ENCODE data around the gene GABRB2.

GABRB2 gene

DNA sequence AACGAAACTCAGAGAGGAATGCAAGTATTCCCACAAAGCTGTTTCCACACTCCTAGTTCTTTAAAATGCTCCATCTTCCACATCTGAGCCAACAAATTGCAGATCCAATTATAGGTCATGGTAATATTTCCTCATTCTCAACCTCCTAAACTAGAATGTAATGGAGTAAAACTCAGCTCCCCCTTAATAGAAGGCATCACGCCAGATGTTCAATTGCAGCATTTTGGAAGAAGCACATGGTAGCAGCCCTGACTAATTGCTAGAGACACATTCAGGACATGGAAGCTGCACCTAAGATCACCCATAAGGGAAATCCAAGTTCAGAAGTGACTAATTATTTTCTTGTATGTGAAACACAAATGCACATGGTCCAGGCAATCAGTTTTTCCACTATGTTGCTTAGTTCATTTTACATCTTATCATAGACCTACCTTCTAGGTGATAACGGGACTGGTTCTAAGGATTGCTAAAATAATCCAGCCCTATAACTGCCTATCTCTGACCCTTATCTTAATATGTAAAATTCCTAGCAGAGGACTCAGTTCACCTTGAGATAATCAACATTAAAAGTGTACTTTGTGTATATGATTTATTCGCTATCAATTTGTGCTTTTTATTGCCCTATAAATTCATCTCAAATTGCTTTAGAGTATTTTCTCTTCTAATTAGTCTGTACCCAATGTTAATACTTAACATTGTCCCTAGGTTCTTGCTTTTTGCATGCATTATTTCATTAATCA lies 75.1 kb downstream of the GABRB2 start:
- no peak for DNase-seq

DNA sequence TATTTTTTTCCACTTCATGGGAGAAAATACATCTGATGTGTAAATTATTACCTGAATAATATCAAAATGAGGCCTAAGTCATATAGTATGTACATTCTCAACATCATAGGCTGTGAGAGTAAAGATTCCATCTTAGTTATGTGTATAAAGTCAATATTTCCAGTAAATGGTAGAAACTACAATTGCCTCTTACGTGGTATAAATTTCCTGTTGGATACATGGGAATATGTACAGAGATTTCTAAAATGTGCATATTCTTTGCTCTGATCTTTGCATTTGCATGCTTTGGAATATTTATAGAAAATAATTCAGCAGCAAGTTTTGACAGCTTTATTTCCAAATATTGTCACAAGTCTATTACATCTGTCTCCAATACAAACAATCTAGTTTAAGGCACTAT lies 78.8 kb downstream of the GABRB2 start:
- no peak for DNase-seq

DNA sequence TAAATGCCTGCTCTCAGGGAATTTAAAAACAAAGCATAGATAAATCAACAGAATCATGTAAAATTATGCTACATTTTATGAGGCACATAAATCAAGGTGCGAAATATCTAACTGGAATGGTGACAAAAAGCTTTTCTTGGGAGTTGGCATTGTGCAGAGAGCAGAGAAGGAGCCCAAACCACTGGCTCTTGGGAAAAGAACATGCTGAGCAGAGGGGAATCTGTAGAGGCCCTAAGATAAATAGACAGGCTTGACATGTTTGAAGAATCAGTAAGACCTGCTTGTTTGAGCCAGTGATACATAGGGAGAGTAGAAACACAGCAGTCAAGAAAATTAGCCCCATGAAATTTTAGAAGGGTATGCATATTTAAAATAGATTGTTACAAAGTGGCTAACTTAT lies 85.8 kb downstream of the GABRB2 start:
- DNase-seq = no peak

DNA sequence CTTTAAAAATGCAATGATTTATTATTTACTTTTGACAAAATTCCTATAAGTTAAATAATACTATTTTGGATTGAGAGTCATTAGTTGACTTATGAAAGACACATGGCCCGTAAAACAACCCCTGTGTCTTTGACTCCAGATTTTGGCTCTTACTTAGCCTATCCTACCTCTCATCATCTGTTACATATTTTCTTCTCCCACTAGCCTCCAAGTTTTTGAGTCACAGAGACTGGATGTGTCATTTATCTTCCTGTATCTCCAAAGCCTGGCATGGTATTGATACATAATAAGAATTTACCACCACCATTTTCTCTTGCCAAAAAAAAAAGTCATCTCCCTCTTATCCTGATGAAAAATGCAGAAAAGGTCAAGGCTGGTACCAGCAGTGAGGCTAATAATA lies 99.9 kb downstream of the GABRB2 start:
- DNase-seq = no peak

DNA sequence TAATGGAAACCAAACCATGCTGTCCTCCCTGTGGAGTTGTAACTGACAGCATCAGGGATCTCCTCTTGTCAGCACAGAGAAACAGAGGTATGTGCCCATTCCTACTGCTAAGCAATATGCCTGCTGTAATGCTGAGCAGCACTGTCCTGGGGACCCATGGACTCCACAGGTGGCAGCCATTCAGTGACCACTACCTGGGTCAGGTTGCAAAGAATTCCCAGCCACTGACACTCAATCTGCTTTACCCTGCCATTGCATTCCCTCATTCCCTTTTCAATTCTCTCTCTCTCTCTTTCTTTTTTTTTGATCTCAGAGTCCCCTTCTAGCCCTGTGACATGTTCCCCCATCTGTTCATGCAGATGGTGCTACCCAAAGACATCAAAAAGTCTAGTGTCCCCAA lies 104.1 kb downstream of the GABRB2 start:
- no peak for DNase-seq

DNA sequence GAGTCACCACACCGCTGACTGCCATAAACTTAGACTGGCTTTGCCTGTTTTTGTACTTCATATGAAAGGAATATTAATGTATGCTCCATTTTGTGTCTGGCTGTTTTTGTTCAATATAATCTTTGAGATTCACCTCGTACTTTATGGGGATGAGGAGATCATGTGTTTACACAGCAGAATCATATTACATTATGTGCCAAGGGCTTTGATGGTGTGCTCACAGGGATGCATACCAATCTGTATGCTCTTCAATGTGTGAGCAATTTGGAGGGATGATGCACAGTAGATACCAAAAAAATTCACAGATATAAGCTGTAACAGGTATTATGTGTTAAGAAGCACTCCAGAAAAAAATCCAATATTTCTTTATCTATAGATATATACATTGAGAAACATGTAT lies 113.7 kb downstream of the GABRB2 start:
- no peak for DNase-seq

DNA sequence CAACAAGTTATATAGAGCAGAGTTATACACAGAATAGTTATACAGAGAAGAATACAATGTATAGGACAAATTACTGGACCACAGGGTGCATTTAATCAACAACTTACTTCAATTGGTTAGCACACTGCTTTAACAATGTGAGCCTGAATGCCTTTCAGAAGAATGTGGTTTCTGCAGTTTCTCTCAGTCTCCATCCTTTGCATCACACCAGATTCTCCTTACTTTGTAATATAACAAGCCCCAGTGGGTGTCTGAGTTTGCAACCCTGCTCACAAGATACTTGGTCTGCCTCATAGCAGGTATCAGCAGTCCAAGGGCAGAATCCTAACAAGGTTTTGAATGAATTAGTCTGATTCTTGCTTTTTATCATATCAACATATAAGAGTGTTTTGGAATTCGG lies 114.6 kb downstream of the GABRB2 start:
- no peak for DNase-seq

DNA sequence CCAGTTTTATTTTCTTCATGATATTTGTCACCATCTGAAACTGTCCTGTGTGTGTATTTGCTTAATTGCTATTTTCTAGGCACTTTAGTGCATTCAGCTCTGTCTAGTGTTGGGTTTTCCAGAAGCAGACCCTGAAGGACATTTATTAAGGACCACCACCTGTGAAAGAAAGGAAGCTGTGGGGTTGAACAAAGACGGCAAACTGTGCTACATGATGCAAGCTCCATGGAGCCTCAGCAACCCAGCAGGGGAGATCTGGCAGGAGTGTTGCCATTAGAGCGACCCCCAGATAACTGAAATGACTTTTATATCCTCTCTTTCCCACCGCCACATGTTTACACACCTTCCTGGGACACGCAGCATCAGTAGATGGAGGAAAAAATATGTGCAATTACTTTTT lies 125.5 kb downstream of the GABRB2 start:
- no peak for DNase-seq

DNA sequence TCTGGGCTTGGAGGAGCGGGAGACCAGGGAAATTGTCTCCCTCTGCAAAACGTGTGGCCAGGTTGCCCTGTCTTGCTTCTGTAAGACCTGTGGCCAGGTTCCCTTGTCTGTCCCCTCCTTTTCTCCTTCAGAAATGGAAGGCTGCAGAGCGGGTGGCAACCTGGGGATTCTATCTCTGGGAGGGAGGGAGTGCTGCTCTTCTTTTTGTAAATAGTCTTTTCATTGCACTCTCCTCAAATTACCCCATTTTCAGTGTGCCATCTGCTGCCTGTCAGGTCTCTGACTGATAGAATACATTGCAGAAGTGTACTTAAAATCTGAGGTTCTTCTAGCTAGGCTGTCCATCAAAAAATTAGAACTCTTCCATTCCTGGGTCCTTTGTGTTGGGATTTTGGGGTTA lies 126.0 kb downstream of the GABRB2 start:
- DNase-seq = no peak

DNA sequence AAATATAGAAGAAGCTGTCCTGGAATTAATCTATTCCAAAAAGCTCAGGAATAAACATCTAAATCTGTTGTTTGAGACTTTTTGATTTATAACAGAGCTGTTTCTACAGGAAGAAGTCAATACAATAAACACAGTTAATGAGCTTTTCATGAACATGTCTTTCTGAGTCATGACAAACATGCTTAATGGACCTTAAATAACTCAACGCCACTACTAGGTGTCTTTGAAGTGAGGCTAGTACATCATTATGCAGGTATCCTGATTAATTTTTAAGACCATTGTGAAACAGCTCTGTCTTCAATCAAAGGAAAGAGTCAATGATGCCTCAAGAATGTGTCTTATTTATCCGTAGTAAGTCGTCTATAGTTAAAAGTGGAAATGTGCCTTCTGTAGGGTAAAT lies 131.6 kb downstream of the GABRB2 start:
- DNase-seq = no peak

DNA sequence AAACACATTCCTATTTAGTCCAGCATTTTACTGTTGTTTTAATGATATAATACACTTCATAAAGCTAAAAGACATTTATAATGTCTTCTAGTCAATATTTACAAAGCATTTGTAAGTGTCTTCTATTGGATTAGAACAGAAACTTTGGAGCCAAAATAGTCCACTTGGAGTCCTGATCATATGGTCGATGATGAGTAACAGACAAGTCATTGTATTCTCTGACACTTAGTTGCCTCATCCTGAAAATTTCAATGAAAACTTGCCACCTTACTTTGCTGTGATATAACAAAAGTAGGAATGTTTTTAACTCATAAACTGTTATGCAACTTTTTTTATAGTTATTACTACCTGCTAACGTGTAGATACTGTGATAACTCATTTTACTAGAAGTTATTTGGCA lies 132.5 kb downstream of the GABRB2 start:
- no peak for DNase-seq

DNA sequence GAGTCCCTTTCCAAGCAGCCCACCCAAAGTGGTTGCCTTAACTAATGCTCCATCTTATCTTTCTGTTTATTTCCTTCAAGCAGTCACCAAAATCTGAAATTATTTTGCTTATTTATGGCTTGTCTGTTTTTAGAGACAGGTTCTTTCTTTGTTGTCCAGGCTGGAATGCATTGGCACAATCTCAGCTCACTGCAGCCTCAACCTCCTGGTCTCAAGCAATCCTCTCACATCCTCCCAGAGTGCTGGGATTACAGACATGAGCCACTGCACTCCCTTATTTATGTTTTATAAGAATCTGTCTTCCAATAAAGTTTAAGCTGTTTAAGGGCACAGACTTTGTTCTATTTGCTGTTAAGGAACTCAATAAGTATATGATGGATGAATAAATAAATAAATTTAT lies 133.7 kb downstream of the GABRB2 start:
- no peak for DNase-seq

DNA sequence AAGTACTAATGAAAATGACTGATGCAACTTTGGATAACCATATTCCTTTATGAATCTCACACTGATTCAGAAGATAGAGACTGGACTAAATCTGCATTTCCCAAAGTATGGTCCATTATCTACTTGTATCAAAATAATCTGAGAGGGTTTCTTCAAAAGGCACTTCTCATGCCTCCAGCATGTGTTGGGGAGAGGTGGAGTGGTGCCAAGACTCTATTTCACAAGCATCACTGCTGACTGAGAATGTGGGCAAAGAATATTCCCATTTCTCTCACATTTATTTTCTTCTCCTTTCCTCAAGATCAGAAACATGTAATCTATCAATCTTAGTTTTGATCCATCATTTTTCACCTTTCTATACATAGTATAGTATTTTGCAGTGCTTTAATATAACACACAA lies 135.4 kb downstream of the GABRB2 start:
- no peak for DNase-seq

DNA sequence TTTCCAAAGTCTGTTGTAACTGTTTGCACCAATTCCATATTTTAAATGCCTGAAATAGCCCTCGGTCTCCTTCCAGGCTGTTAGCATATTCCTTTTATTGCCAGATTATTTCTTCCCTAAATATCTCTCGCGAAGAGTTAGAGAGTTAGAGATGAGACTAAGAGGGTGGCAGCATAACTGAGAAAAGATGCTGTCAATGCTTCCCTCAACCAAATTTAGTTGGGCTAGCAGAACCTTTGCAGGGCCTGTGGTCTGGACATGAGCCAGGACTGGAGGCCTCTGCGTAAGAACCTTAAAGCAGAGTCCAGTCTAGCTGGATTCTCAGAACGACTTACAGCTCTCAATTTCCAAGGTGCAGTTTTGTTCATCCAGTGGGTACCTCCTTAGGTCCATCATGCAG lies 135.9 kb downstream of the GABRB2 start:
- DNase-seq = no peak

DNA sequence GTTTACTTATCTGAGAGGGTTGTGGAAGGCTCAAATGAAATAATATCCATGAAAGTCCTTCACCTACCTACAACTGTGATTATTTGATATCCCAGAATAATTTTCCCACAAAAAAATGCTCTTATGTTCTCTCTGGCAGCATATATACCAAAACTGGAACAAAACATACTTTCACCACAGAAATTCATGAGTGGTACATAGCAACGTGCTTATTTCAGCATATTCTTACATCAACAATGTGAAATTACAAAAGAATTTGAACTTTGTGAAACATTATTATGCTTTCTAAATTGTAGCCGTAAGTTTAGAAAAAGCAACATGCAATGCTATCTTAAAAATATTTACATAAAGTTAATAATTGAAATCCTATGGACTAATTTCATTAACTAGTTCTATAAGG lies 137.1 kb downstream of the GABRB2 start:
- DNase-seq = no peak

DNA sequence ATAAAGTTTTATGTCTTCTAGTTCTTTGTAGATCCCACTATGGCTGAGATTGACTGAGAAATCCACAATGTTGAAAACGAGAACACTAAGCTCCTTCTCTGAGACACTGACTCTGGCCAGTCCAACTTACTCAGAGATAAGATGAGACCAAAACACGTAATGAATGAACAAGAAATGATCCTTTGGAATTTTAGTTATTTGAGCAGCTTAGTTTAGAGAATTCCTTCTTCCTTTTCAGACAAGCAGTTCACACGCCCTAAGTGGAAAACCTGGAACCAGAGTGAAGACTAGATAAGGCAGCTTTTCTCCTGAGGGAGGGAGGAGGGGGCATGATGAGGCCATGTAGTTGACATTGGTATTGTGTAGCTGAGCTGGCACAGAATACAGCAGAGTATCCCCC lies 139.6 kb downstream of the GABRB2 start:
- no peak for DNase-seq

DNA sequence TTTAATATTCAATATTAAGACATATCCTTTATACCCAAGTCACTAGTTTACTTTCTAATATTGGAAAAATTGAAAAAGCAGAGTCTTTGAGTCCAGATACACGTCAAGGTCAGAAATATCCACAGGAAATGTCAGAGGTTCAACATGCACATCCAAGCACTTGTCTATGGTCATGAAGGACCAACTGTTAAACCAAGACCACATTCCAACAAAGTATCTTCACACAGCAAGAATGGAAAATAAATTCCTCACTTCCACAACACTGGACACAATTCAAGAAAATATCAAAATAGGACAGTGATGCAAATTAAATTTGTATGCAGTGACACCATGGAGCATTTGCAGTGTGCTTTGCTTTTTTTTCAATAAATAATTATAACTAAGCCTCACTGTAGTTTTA lies 142.5 kb downstream of the GABRB2 start:
- DNase-seq = no peak

DNA sequence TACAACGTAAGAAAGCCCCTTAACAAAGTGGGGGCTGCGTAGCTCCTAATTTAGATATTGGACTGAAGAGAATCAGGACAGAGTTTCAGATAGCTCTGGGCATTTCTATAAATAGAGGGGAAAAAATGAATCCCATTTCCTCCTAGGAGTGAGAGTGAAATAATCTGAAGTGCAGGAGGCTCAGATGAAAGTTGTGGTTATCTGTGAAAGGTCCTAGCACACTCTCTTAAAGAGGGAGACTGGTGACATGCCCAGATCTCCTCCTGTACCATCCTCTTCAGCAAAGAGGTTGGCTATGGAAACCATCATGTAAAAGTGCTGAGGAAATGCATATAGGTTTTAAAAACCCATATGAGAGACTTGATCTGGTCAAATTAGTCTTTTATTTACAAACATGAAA lies 143.4 kb downstream of the GABRB2 start:
- DNase-seq = no peak

DNA sequence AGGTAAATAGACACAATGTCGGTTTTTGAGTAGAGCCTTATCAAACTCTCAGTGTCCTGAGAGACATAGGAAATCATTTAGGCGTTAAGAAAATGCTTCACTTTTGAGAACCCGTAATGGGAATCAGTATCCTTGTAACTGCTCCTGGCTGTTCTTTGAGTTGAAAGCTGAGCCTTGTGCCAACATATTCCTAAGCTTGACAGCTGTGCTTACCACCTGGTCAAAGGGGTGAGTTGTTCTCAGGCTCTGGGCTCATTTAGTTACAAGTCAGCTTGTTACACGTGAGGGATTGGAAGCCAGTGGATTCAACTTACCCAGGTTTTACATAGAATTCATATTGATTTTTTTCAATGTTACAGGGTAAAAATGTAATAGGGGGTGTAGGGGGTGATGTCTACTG lies 145.9 kb downstream of the GABRB2 start:
- DNase-seq = no peak

DNA sequence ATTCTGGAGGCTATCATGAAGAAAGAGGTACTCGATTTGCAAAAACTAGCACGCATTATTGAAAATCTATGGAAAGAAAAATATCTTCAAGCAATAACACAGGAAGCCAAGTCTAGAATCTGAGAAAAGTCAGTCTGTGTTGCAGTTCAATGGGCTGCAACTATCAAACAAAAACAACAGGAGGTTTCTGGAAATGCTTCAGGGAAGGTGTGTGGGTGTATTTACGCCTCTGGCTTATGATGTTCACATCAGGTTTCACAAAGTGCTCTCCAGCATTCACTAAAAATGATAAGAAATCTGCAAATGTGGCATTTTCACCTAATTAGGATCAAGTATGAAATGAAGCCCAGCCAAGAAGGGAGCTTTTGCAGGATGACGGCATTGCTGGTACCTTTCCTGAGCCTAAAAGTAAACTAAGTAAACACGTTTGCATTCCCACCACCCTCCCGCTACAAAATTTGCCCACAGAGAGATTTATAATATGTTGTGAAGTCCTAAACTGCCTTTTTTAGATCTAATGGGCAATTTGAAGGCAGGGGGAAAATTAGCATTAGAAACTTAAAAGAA lies 146.4 kb downstream of the GABRB2 start:
- no peak for DNase-seq

DNA sequence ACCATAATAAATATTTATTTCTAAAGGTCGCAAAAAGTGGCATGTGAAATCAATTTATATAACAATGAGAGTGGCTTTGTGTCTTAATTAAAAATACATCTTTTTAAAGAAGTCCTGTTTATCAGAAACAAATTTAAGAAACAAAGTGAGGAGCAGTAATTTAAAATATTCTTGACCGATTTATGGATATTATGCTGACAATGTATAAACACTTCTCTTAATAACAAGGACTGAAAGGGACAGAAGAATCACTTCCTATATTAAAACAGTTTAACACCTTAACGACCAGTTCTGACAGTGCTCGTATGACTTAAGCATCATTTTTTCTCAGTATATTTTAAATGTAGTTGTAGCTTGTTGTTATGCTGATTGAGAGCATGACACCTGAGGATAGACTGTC lies 149.1 kb downstream of the GABRB2 start:
- no peak for DNase-seq

DNA sequence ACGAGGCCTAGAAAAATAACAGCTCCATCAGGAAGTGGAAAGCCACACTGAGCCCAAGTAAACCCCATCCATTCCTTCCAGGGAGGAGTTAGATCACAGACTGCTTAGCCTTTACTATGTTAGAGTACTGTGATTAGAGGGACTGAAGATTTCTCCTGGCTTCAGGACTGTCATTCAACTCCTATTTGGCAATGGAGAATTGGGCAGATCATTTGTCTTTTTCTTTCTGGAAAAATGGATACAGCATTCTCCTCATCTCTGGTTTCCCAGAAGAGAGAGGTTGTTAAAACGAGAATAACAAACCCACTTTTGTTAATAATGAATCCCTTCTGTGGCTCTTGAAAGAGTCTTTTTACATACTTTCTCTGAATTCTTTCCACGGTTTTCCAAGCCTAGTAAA lies 150.4 kb downstream of the GABRB2 start:
- no peak for DNase-seq

DNA sequence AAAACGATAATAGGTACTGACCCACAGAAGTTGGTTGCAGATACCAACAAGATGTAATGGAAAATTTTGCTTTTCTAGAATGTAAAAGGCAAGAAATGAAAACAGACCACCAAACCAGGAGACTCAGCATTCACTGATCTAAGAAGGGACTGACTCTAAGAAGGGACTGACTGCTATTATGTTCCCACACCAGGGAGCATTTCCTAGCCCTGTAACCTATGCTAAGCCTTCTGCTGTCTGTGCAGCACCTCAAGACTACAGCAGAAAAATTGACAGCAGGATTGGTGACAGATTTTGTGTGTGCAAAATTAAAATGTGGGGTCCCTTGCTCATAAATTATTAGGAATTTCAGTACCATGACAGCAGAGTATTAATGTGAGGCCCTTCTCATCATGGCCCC lies 154.8 kb downstream of the GABRB2 start:
- no peak for DNase-seq

DNA sequence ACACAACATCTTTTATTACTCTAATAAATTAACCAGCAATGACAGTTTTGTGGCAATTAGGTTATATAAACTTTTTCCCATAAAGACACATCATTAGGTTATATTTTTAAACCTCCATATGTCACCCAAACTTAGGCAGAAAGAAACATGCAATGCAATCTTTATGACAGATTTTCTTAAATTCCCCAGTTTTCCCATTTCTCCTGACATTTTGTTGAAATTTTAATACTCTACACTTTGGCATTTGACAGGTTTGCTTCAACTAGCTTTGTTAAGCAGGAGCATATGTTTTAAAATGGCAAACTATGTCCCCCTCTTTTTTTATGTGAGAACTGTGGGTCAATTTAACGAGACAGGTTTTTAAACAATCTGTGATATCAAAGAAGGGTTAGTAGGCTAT lies 155.5 kb downstream of the GABRB2 start:
- no peak for DNase-seq

DNA sequence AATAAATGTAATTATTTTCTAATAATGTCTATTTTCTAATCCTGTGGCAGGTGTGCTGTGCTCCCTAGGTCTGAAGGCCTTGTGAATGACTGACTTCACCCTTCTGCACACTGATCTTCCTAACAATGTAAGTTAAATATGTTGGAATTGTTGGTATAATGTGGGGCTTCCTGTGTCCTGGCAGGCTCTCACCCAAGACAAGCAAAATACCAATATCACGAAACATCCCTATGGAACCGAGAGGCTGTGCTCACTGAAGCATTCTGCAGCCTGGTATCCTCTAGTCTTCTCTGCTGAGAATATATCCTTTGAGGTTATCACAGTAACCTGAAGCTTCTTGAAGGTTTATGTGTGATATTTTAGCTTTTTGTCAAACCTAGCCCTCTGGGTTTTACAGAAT lies 159.4 kb downstream of the GABRB2 start:
- DNase-seq = no peak

Measured in activated CD4-positive, alpha-beta T cell treated with anti-CD3 and anti-CD28 coated beads, Interleukin-10, Interleukin-2, amounts not matched to agents 100 ng/mL and 50 ng/mL, durations not matched to agents 16 hours and 8 hours (primary cell).